ENCODE measurements around the gene PWP1. TPM values are rescaled to one million over a fixed set of nuclear protein-coding genes. Genes with fewer than 3 reads are reported as not detected.
"Not testable (repeated sequence)": the region's sequence is repeated elsewhere in the genome, so short reads cannot be mapped to it uniquely, and the experiment has no call there.

Gene PWP1
- total and polyA plus RNA-seq, 2 donors: 38.2 to 44.1 TPM

DNA sequence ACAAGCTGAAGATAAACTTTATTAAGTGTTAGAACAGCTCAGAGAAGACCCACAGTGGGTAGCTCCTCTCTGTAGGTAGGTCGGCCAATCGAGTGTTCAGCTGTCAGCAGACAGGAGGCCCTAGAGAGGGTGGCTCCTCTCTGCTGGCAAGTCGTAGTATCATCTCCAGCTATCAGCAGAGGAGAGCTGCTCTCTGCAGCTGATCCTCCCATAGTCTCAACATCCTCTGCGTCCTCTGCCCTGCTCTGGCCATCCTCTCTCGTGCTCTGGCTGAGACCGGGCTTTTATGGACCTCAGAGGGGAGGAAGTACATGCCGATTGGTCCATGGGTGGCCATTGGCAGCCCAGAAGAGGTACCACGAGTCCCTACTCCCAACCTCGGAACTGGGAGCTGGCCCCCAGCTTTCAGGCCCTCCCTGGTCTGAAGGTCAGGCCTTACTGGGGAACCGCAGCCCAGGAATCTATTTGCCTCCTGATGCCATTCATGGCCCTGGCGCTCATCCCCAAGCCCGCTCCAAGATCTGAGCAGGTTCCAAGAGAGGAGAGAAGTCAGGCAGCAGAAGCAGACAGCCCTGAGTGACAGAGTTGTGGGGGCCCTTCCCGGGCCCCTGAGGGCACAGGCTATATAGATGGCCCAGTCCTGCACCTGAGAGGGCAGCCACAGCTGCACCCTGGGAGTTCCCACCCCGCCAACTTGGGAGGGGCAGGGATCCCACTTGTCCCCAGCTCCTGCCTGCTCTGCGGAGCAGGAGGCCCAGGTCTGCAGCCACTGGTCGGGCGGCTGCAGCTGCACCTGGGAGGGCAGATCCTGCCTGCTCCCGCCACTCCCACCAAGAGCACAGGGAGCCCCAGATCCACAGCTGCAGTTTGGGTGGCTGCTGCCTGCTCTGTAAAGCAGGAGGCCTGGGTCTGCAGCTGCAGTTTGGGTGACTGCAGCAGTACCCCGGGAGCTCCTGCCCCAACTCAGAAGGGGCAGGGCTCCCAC lies 3.5 kb upstream of the PWP1 start:
- Histone ChIP-seq H3K36me3 (ENCODE audit: insufficient read depth) (no peaks in the 10 kb centered on the region), H3K27ac (ENCODE audit: low read depth) (no peak overlapping the region), H3K4me3 (ENCODE audit: low read depth, low read length) (no peak overlapping the region), H3K4me1 (ENCODE audit: insufficient read depth) (no peaks in the 10 kb centered on the region)
- no peak for DNase-seq (ENCODE audit: extremely low spot score)
- 71% methylated on average over 19 of the region's 19 CpGs for WGBS

DNA sequence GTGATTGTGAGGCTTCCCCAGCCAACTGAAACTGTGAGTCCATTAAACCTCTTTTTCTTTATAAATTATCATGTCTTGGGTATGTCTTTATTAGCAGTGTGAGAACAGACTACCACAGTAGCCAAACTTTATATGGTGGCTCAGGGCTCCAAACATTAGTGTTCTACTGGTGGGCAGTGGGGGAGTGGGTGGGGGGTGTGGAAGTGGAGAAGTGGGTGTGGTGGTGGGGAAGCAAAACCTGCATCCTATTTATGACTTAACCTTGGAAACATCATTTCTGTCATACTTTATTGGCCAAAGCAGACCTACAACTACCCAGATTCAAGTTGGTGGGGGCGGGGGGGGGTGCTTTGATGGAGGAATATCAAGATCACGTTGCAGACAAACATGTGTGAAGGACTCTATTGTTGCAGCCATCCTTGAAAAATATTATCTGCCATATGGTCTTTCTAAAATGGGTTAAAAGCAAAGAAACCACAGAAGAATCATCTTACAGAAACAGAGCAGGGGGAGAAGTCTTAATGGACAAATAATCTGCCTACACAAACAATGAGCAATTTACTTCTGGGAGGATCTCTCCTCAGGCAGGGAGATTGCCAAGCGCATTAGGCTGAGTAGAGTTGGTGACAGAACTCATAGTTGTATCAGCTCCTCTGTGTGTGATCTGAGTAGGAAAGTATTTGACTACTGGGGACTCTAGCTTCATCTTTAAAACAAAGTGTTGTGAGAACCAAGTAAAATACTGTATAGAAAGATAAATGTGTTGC lies 1.4 kb upstream of the PWP1 start:
- Histone ChIP-seq H3K36me3 (ENCODE audit: insufficient read depth) (peaks cover 3% of the 10 kb centered on the region), H3K4me1 (ENCODE audit: insufficient read depth) (no peaks in the 10 kb centered on the region), H3K27ac (ENCODE audit: low read depth) (no peak overlapping the region), H3K4me3 (ENCODE audit: low read depth, low read length) (no peak overlapping the region)
- no peak for DNase-seq (ENCODE audit: extremely low spot score)
- 68% methylated on average over 3 of the region's 3 CpGs for WGBS

GRCh38 chr12:107684990-107685359 lies 624 bp upstream of the PWP1 start:
- H3K36me3 ChIP-seq (ENCODE audit: insufficient read depth): peaks cover 3% of the 10 kb centered on the region
- peak overlapping the region; percentile 62 for H3K4me3 ChIP-seq (ENCODE audit: low read depth, low read length)
- no peaks in the 10 kb centered on the region for H3K4me1 ChIP-seq (ENCODE audit: insufficient read depth)
- no peak for DNase-seq (ENCODE audit: extremely low spot score)
- 5% methylated on average over 9 of the region's 9 CpGs for WGBS
- no peak overlapping the region for H3K27ac ChIP-seq (ENCODE audit: low read depth)

DNA sequence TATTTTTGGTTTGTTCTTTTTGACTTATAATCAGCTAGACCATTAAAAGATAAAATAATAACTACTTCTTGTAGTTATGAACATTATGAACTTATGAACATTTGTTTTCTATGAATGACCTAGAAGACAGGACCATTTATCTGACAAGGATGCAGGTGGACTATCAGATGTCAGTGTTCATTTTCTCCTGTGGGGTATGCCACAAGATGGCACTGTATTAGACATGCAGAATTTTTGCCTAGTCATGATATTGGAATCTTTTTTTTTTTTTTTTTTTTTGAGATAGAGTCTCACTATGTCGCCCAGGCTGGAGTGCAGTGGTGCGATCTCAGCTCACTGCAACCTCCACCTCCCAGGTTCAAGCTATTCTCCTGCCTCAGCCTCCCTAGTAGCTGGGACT lies 10.2 kb downstream of the PWP1 start:
- not testable (repeated sequence) for DNase-seq (ENCODE audit: extremely low spot score); H3K4me3 ChIP-seq (ENCODE audit: low read depth, low read length); H3K36me3 ChIP-seq (ENCODE audit: insufficient read depth); H3K4me1 ChIP-seq (ENCODE audit: insufficient read depth); H3K27ac ChIP-seq (ENCODE audit: low read depth)
- WGBS: 68% methylated on average over 2 of the region's 2 CpGs

DNA sequence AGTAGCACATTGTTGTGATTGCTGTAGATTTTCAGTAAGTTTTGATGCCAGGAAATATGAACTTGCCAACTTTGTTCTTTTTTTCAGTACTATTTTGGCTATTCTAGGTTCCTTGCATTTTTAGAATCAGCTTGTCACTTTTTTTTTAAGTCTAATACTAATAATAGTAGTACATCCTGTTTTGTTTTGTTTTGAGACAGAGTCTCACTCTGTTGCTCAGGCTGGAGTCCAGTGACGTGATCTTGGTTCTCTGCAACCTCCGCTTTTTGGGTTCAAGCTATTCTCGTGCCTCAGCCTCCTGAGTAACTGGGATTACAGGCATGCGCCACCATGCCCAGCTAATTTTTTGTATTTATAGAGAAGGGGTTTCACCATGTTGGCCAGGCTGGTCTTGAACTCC lies 16.5 kb downstream of the PWP1 start:
- no peak overlapping the region for H3K27ac ChIP-seq (ENCODE audit: low read depth)
- no peaks in the 10 kb centered on the region for H3K4me1 ChIP-seq (ENCODE audit: insufficient read depth)
- H3K4me3 ChIP-seq (ENCODE audit: low read depth, low read length): no peak overlapping the region
- peaks cover 11% of the 10 kb centered on the region for H3K36me3 ChIP-seq (ENCODE audit: insufficient read depth)
- DNase-seq (ENCODE audit: extremely low spot score): no peak
- 97% methylated on average over 4 of the region's 4 CpGs for WGBS

DNA sequence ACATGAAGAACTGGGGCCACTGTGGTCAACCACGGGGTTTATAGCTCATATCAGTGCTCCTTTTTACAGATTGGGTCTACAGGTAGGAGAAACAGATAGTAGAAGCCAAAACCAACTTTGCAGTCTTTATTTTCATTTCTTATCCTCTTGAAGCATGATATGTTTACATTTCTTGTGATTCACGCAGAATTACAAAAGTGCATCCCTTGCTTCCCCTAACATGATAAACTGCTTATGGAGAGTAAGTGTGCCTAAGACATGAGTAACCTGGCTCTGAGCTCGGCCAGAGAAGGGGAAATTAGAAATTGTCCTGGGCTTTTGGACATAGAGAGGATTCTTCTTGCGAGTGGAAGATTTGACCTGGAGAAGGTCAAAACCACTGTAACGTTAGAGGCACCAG lies 18.4 kb downstream of the PWP1 start:
- Histone ChIP-seq H3K4me3 (ENCODE audit: low read depth, low read length) (no peak overlapping the region), H3K36me3 (ENCODE audit: insufficient read depth) (peaks cover 16% of the 10 kb centered on the region), H3K4me1 (ENCODE audit: insufficient read depth) (no peaks in the 10 kb centered on the region), H3K27ac (ENCODE audit: low read depth) (no peak overlapping the region)
- WGBS: 86% methylated on average over 5 of the region's 5 CpGs
- DNase-seq (ENCODE audit: extremely low spot score): no peak

GRCh38 chr12:107705522-107705921 lies 19.9 kb downstream of the PWP1 start:
- not testable (repeated sequence) for H3K4me3 ChIP-seq (ENCODE audit: low read depth, low read length); H3K4me1 ChIP-seq (ENCODE audit: insufficient read depth); DNase-seq (ENCODE audit: extremely low spot score); H3K27ac ChIP-seq (ENCODE audit: low read depth)
- H3K36me3 ChIP-seq (ENCODE audit: insufficient read depth): peaks cover 12% of the 10 kb centered on the region
- 96% methylated on average over 5 of the region's 5 CpGs for WGBS

- peaks cover 5% of the 10 kb centered on the region for H3K36me3 ChIP-seq (ENCODE audit: insufficient read depth)
Measured at GRCh38 chr12:107715780-107716179, 30.2 kb downstream of the PWP1 start.

GRCh38 chr12:107718606-107719005 lies 33.0 kb downstream of the PWP1 start:
- no peak overlapping the region for H3K4me3 ChIP-seq (ENCODE audit: low read depth, low read length)

More at GRCh38 chr12:107715780-107716179, 30.2 kb downstream of the PWP1 start:
- Histone ChIP-seq H3K27ac (ENCODE audit: low read depth) (no peak overlapping the region), H3K4me3 (ENCODE audit: low read depth, low read length) (no peak overlapping the region), H3K4me1 (ENCODE audit: insufficient read depth) (no peaks in the 10 kb centered on the region)
- no peak for DNase-seq (ENCODE audit: extremely low spot score)

DNA sequence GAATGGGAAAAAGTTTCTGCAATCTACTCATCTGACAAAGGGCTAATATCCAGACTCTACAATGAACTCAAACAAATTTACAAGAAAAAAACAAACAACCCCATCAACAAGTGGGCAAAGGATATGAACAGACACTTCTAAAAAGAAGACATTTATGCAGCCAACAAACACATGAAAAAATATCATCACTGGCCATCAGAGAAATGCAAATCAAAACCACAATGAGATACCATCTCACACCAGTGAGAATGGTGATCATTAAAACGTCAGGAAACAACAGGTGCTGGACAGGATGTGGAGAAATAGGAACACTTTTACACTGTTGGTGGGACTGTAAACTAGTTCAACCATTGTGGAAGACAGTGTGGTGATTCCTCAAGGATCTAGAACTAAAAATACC lies 41.7 kb downstream of the PWP1 start:
- H3K4me1 ChIP-seq (ENCODE audit: insufficient read depth); DNase-seq (ENCODE audit: extremely low spot score); H3K36me3 ChIP-seq (ENCODE audit: insufficient read depth); H3K4me3 ChIP-seq (ENCODE audit: low read depth, low read length); H3K27ac ChIP-seq (ENCODE audit: low read depth): not testable (repeated sequence)
- WGBS: 71% methylated on average over 1 of the region's 1 CpG

More at GRCh38 chr12:107718606-107719005, 33.0 kb downstream of the PWP1 start:
- no peak for DNase-seq (ENCODE audit: extremely low spot score)
- Histone ChIP-seq H3K27ac (ENCODE audit: low read depth) (no peak overlapping the region), H3K4me1 (ENCODE audit: insufficient read depth) (no peaks in the 10 kb centered on the region), H3K36me3 (ENCODE audit: insufficient read depth) (peaks cover 2% of the 10 kb centered on the region)
- WGBS: 95% methylated on average over 1 of the region's 1 CpG

GRCh38 chr12:107727742-107728141 lies 42.1 kb downstream of the PWP1 start:
- not testable (repeated sequence) for H3K4me3 ChIP-seq (ENCODE audit: low read depth, low read length); H3K4me1 ChIP-seq (ENCODE audit: insufficient read depth); H3K36me3 ChIP-seq (ENCODE audit: insufficient read depth); H3K27ac ChIP-seq (ENCODE audit: low read depth); DNase-seq (ENCODE audit: extremely low spot score)
- no CpG with 5 or more reads among the region's 1 CpG for WGBS

DNA sequence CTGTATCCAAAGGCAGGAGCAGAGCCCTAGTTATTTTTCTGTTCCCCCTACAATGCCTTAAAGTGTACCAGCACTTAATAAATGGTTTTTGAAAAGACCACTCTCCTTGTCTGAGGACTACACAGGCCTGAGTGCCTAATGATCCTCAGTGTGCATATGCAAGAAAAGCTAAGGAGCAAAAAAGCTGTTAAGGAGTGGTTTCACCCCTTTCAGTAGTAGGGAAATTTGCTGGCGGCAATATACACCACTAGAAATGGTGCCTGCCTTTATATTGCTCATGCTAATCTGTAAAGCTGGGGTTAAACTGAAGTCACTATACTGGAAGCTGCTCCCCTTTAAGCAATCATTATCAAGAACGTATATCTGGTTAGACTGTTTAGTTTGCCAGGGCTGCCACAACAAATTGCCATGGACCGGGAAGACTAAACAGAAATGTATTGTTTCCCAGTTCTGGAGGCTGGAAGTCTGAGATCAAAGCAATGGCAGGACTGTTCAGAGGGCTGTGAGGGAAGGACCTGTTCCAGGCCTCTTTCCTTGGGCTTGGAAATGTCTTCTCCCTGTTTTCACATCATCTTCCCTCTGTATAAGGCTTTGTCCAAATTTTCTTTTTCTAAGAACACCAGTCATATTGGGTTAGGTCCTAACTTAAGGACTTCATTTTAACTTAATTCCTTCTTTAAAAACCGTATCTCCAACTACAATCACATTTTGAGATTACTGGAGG lies 45.2 kb downstream of the PWP1 start:
- no peak overlapping the region for H3K27ac ChIP-seq (ENCODE audit: low read depth)
- no peaks in the 10 kb centered on the region for H3K4me1 ChIP-seq (ENCODE audit: insufficient read depth)
- H3K36me3 ChIP-seq (ENCODE audit: insufficient read depth): no peaks in the 10 kb centered on the region
- 60% methylated on average over 4 of the region's 4 CpGs for WGBS
- no peak for DNase-seq (ENCODE audit: extremely low spot score)
- H3K4me3 ChIP-seq (ENCODE audit: low read depth, low read length): no peak overlapping the region

- Histone ChIP-seq H3K4me3 (ENCODE audit: low read depth, low read length) (no peak overlapping the region), H3K27ac (ENCODE audit: low read depth) (no peak overlapping the region), H3K4me1 (ENCODE audit: insufficient read depth) (no peaks in the 10 kb centered on the region), H3K36me3 (ENCODE audit: insufficient read depth) (no peaks in the 10 kb centered on the region)
- WGBS: 74% methylated on average over 4 of the region's 4 CpGs
- no peak for DNase-seq (ENCODE audit: extremely low spot score)
Measured at GRCh38 chr12:107731366-107731765, 45.8 kb downstream of the PWP1 start.

All from urinary bladder (tissue), 4 donors.